Umbilical cord (tissue), 2 donors: Measurements from ENCODE around the gene NDUFV3. TPM values are rescaled to one million over a fixed set of nuclear protein-coding genes. Genes with fewer than 3 reads are reported as not detected.
"Not testable (repeated sequence)": the region's sequence is repeated elsewhere in the genome, so short reads cannot be mapped to it uniquely, and the experiment has no call there.

ENCODE experiments used
- DNase-seq: peaks from one replicate; pipeline ENCODE4 v3.0.0-alpha.2; 2015; ENCODE audit warnings: low spot score
- total RNA-seq: library from RNA; depleted of rRNA; stranded (reverse); fragments of >200 nt; gene quantifications from one replicate; pipeline ENCODE4 v1.2.3, GENCODE V29; 2014; ENCODE audit warnings: low replicate concordance; ENCODE audit not compliant: insufficient read depth

The NDUFV3 gene
- 71.0 TPM for total RNA-seq

- DNase-seq = peak; percentile 100
Observed at GRCh38 chr21:42892931-42893755, at the start of gene NDUFV3. TSS of gene NDUFV3 (plus strand) at chr21:42893309. CDS start at chr21:42893334, 25 bp downstream.

GRCh38 chr21:42844411-42845113, 48.5 kb upstream of the NDUFV3 start:
- no peak for DNase-seq

- DNase-seq = no peak
Observed at GRCh38 chr21:42845296-42845965, 47.7 kb upstream of the NDUFV3 start.

- no peak for DNase-seq
Observed at GRCh38 chr21:42846221-42846620, 46.9 kb upstream of the NDUFV3 start.

GRCh38 chr21:42847051-42847707, 45.9 kb upstream of the NDUFV3 start:
- no peak for DNase-seq

- no peak for DNase-seq
Observed at GRCh38 chr21:42847726-42848125, 45.4 kb upstream of the NDUFV3 start.

GRCh38 chr21:42848144-42848931, 44.8 kb upstream of the NDUFV3 start:
- DNase-seq = not testable (repeated sequence)

- no peak for DNase-seq
Observed at GRCh38 chr21:42848932-42849758, 44.0 kb upstream of the NDUFV3 start.

- DNase-seq = no peak
Observed at GRCh38 chr21:42849759-42850412, 43.2 kb upstream of the NDUFV3 start.

GRCh38 chr21:42850463-42850862, 42.6 kb upstream of the NDUFV3 start:
- DNase-seq = no peak

GRCh38 chr21:42850866-42851391, 42.2 kb upstream of the NDUFV3 start:
- no peak for DNase-seq

GRCh38 chr21:42851812-42852665, 41.1 kb upstream of the NDUFV3 start:
- no peak for DNase-seq

GRCh38 chr21:42852925-42853570, 40.1 kb upstream of the NDUFV3 start:
- no peak for DNase-seq

GRCh38 chr21:42853621-42854020, 39.5 kb upstream of the NDUFV3 start:
- no peak for DNase-seq

- no peak for DNase-seq
Observed at GRCh38 chr21:42854246-42855010, 38.7 kb upstream of the NDUFV3 start.

- DNase-seq = no peak
Observed at GRCh38 chr21:42855171-42855936, 37.8 kb upstream of the NDUFV3 start.
